Muscle of back (tissue), 13 donors: ENCODE measurements around the gene CCND3. TPM values are rescaled to one million over a fixed set of nuclear protein-coding genes. Genes with fewer than 3 reads are reported as not detected.
A peak's percentile ranks its signal among the peaks of the same experiment; 100 is the strongest.

Experiments
- DNase-seq, 3 donors: peaks; one replicate each; pipeline versions ENCODE4 v3.0.0 to v3.0.0-alpha.2; 2013
- long read RNA-seq, 9 donors: transcript quantifications; one replicate each; lab custom pipeline, GENCODE V29; 2026
- polyA plus RNA-seq, 10 donors: library from polyadenylated mRNA; unstranded; fragments of 120-200 nt; gene quantifications; one replicate each; pipeline ENCODE4 v1.2.1, GENCODE V29; 2013; ENCODE audit not compliant: insufficient read length in 10 of 10

CCND3 gene
- polyA plus RNA-seq: 10 to 100 TPM; 55.3 to 81.9 (median 67.8) TPM
- long read RNA-seq, donor 1, transcript CCND3-203 (5 exons, 2,085 nt): major isoform, 26 of 39 reads
- long read RNA-seq, donor 1, partial matches to known transcripts: 8 of 39 reads
- long read RNA-seq, donor 1, other reads (novel, unspliced or antisense): 0 of 39 reads
- long read RNA-seq, donor 2, transcript CCND3-203 (5 exons, 2,085 nt): major isoform, 33 of 42 reads
- long read RNA-seq, donor 2, partial matches to known transcripts: 5 of 42 reads
- long read RNA-seq, donor 2, other reads (novel, unspliced or antisense): 0 of 42 reads
- long read RNA-seq, donor 3: 0 reads
- long read RNA-seq, donor 4, transcript CCND3-203 (5 exons, 2,085 nt): major isoform, 21 of 24 reads
- long read RNA-seq, donor 4, partial matches to known transcripts: 0 of 24 reads
- long read RNA-seq, donor 4, other reads (novel, unspliced or antisense): 0 of 24 reads
- long read RNA-seq, donor 5, transcript CCND3-203 (5 exons, 2,085 nt): major isoform, 25 of 101 reads
- long read RNA-seq, donor 5, partial matches to known transcripts: 73 of 101 reads
- long read RNA-seq, donor 5, other reads (novel, unspliced or antisense): 0 of 101 reads
- long read RNA-seq, donor 6, transcript CCND3-203 (5 exons, 2,085 nt): major isoform, 30 of 40 reads
- long read RNA-seq, donor 6, partial matches to known transcripts: 7 of 40 reads
- long read RNA-seq, donor 6, other reads (novel, unspliced or antisense): 0 of 40 reads
- long read RNA-seq, donor 7, transcript CCND3-203 (5 exons, 2,085 nt): major isoform, 28 of 36 reads
- long read RNA-seq, donor 7, partial matches to known transcripts: 6 of 36 reads
- long read RNA-seq, donor 7, other reads (novel, unspliced or antisense): 0 of 36 reads
- long read RNA-seq, donor 8, transcript CCND3-203 (5 exons, 2,085 nt): major isoform, 12 of 15 reads
- long read RNA-seq, donor 8, partial matches to known transcripts: 0 of 15 reads
- long read RNA-seq, donor 8, other reads (novel, unspliced or antisense): 0 of 15 reads
- long read RNA-seq, donor 9, partial matches to known transcripts: 0 of 7 reads
- long read RNA-seq, donor 9, other reads (novel, unspliced or antisense): 0 of 7 reads

- peak; percentile 92 to 96 (median 94) for DNase-seq
These were observed at the start of gene CCND3 for GRCh38 chr6:41941280-41942066. CCND3 (minus strand) TSS chr6:41941808; CDS start chr6:41941649, 159 bp downstream.

GRCh38 chr6:41986339-41986738 lies 44.7 kb upstream of the CCND3 start:
- DNase-seq: no peak

- DNase-seq: no peak
These were observed 43.0 kb upstream of the CCND3 start for GRCh38 chr6:41984623-41985022.

GRCh38 chr6:41976794-41977484 lies 35.3 kb upstream of the CCND3 start:
- no peak for DNase-seq

- no peak for DNase-seq
These were observed 33.7 kb upstream of the CCND3 start for GRCh38 chr6:41975276-41975675.

GRCh38 chr6:41974281-41974825 lies 32.7 kb upstream of the CCND3 start:
- no peak for DNase-seq

GRCh38 chr6:41972826-41973225 lies 31.2 kb upstream of the CCND3 start:
- no peak for DNase-seq

GRCh38 chr6:41970436-41970846 lies 28.8 kb upstream of the CCND3 start:
- peak in 1 of 3 donors; percentile 11 for DNase-seq

GRCh38 chr6:41967312-41968287 lies 26.0 kb upstream of the CCND3 start:
- no peak for DNase-seq

- peak in 1 of 3 donors; percentile 7 for DNase-seq
These were observed 25.3 kb upstream of the CCND3 start for GRCh38 chr6:41966961-41967311.

GRCh38 chr6:41966214-41966920 lies 24.8 kb upstream of the CCND3 start:
- DNase-seq: no peak

GRCh38 chr6:41965429-41966213 lies 24.0 kb upstream of the CCND3 start:
- no peak for DNase-seq

- DNase-seq: no peak
These were observed 22.7 kb upstream of the CCND3 start for GRCh38 chr6:41964201-41964887.

GRCh38 chr6:41963371-41963770 lies 21.8 kb upstream of the CCND3 start:
- DNase-seq: no peak

GRCh38 chr6:41960028-41960427 lies 18.4 kb upstream of the CCND3 start:
- no peak for DNase-seq

- no peak for DNase-seq
These were observed 16.6 kb upstream of the CCND3 start for GRCh38 chr6:41958022-41958856.
